Effector CD4-positive, alpha-beta T cell (primary cell): ENCODE measurements around the gene AKAP6.

Experiments used
- DNase-seq: peaks from one replicate; pipeline ENCODE4 v3.0.0-alpha.2; 2020

AKAP6 gene

DNA sequence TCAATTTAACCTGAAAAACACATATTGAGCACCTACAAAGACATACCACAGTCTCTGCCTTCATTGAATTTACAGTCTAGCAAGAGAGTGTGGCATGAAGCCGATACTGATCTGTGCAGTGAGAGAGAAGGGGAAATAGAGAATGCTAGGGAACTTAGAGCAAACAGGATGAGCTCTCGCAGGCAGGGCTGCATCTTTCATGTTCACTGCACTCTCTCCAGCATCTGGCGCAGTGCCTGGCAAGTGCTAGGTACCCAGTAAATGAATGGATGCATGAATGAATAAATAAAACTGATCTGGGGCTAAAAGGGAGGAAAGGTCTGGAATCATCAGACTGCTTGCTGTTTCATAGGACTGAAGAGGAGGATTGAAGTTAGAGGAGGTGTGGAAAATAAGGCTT lies 353.1 kb downstream of the AKAP6 start:
- DNase-seq, result no peak

DNA sequence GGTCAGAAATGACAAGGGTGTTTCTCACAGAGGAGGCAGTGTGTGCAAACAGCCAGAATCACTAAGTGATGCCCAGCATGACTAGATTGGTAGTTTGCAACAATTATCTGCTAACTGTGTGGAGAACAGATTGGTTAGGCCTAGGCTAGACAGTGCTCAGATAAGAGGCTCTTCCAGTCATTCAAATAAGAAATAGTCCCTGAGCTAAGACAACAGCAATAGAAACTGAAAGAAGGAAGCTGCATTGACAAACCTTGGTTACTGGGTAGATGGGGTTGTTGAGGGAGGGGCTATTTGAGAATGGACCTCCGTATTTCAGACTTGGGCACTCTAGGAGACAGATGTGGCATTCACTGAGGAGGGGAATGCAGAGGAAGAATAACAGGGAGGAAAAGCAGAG lies 354.6 kb downstream of the AKAP6 start:
- DNase-seq, result no peak

DNA sequence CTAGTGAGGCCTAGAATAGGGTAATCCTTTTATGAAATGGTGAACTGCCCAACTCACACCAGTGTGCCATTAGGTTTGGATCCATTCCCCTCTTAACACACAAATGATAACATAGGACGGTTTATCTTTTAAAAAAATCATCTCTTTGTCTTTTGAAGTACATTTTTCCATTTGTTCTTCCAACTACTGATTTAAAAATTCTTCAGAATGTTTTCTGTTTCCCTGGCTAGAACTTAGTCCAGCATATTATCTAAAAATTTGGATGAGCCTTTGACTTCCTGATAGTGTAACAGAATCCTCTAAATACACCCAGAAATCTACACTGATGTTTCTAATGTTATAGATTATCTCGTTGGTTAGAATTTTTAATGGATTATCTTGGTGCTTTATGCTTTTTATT lies 359.8 kb downstream of the AKAP6 start:
- no peak for DNase-seq

DNA sequence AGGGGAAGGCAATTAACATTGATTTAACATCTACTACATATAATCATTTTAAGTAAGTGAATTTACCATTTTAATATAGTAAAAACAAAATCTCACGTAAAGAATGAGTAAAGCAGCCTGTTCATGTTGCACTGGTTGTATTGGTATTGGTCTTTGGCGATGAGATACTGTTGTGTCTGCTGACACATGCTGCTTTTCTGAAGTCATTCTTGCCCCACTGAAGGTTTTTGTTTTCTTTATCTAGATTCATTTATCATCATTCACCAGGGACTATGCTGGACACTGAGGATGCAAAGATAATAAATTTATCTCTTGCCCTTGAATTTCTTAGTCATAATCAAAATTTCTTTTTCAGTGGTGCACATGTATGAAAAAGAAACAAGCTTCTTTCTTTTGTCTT lies 363.3 kb downstream of the AKAP6 start:
- DNase-seq, result no peak

DNA sequence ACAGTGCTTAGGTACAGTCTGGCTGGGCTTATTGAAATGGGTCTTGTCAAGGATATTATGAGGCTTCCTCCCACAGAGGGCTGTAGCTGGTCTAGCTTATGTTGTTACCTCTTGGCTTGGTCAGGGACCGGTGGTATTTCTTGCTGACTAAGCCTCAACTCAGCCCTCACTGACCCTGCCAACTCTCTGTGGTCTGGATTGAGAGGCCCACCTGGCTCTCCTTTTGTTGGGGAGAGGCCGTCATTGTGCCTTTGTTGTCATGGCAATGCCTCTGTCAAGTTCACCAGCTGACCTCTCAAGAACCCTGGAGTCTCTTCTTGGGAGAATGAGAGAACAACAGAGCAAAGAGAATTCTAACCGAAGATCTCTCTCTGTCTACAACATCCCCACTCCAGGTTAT lies 364.0 kb downstream of the AKAP6 start:
- no peak for DNase-seq

DNA sequence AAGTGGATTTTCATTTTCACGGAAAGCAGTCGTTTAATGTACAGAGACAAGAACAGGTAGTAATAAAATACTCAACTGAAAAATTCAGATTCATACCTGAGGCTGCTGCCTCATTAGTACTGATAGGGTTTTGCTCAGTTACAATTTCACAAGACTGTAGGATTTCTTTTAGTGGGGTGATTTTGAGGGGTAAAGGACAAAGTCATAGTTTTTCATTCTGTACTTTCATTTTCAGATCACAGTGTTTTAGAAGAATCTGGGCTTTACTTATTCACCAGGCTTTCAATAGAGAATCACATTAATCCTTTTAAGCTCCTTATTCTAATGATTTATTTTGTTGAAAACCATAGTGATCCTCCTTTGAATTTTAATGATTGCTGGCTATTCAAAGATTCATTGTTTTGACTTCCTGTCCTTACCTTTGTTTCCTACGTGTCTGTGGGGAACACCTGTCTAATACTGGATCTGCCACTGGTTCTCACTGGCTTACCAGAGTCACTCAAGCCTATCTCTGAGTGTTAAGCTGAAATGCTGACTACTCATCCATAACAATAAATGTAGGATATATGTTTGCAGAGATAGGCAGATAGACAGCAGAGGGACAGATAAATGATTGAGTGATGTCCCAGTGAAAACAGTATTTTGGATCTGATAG lies 365.8 kb downstream of the AKAP6 start:
- DNase-seq, result no peak

DNA sequence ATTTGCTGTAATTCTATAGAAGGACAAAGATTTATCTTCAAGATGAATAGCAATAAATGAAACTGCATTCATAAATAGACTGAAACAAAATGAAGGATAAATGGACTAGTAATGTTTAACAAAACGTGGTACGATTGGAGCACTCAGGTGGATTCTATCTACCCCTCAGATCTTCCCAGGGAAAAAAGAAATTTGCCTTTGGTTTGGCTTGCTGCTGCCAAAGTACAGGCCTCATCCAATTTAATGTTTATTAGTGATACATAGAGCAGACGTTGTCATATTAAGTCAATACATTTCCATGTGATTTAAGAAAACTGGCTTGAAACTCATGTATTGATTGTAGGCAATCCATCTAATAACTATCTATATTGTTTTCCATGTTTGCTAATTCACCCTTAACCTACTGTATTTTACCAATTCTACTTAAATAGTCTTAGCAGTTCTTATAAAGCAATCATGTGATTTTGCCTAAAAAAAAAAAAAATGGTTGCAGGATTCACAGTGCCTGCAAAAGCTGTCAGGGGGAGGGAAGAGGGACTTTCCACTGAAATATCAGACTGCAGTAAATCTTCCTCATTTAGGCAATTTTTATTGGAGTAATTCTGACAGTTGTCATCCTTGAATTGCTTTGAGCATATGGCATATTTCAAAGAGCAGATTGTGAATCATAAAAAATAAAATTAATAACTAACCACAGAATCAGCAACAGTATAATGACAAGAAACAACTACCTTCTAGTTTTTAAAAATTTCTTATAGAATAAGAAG lies 367.4 kb downstream of the AKAP6 start:
- DNase-seq, result no peak

DNA sequence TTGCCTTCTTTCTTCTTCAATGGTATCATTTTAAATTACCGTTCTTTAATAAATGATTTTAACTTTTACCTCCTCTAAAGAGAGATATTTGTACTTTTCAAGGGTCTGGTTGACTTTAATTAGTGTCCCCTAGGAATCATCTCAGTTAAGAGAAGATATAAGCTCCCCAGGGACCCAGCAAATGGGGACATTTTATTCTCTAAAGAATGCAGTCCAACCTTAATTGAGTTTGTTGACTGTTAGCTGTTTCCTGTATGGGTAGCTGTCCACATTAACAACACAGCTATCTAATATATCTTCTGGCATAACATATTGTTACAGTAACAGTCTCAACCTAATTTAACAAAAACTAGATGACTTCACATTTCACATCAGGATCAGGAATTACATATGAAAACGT lies 368.0 kb downstream of the AKAP6 start:
- DNase-seq, result no peak

DNA sequence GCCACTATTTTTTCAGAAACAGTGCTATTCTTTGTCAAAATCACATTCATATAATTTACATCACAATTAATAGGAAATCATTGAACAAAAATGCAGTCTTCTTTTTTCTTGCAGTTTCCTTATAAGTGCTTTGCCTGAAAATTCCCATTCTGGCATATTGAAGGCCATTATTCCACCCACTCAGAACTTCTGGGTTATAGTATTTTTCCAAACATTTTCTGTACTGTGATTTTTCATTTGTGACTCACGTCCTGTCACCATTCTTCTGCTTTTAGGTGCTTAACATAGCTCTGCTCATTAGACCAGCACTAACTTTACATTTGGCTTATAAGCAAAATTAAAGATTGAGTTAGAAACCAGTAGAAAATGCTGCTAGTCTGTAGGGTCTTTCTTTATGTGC lies 368.6 kb downstream of the AKAP6 start:
- no peak for DNase-seq

DNA sequence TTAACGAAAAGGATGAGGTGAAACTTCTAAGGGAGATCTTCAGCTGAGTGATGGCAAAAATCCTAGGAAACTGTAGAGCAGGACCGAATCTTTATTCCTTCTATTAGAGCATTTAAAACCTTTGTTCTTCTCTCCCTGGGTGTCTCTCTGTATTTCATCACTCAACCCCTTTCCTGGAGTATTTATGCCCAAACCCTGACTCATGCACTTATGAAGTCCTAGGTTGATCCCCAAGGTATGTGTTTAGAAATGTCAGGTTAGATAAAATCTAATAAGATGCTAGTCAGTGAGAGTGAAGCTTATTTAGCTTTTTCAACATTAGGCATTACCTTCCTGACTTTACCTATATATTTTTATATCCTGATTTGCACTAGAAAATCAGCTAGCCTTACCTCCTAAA lies 369.7 kb downstream of the AKAP6 start:
- no peak for DNase-seq

DNA sequence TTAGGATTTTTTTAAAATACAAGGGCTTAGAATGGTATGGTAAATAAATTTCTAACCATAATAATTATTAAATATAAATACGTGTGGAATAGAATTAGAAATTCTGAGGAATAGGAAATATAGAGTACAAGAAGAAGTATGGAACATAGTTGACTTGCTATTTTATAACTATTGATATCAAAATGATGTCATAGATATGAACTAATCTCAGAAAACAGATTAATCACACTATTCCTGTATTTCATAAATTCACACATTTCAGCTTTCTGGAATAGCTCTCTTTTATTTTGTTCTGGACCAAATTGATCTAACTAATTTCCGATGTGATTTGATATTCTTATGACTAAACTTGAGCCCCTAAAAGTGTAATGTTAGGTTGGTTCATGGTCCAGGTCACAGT lies 372.4 kb downstream of the AKAP6 start:
- DNase-seq, result no peak

DNA sequence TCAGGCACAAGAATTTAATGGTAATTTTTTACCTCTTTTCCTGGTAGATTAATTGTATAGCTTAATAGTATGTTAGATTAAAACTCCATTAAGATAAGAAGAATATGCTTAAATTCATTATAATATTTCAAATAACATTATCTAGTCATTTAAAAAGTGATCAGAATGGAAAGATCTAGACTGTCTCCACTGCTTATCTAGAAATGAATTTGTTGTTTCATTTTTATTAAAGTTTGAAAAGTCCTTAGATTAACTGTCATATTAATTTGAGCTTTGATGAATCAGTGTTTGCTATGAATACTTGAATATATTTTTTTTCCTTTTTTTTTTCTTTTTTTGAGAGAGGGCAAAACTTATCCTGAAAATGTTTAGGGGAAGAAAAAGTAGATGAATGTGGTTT lies 373.0 kb downstream of the AKAP6 start:
- no peak for DNase-seq

DNA sequence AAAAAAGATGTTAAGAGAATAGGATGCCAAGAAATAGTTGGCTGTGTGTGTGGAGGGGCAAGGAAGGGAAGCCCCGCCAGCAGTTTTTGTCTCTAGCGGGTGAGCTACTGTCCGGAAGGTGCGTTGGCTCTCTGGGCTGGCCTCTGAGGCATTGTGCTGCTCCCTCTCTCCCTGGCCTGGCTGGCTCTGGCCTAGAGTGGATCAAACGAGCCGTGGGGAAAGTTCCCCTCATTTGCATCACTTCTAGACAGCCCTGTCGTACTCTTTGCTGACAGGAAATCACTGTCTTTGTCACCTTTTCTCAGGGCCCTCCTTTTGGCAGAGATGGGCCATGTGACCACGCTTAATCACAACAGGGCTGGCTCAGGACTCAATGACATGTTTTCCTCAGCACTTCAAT lies 373.5 kb downstream of the AKAP6 start:
- no peak for DNase-seq

DNA sequence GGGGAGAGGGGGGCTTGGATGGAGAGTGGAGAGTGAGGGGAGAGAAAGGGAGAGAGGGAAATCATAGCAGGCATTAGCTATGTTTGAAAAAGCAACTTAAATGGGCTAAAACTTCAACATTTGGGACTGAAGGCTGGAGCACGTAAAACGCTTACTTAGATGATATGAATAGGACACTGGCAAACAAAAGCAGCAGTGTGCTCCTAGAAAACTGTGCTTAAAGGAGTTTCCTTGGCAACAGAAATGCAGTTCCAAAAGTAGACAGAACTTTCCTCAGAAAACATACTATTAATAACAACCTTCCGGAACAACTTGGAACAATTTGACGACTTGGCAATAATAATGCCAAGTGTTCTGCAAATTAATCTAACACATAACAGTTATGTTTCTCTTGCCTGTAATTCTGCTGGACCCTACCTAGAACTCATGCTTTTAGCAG lies 374.1 kb downstream of the AKAP6 start:
- no peak for DNase-seq

DNA sequence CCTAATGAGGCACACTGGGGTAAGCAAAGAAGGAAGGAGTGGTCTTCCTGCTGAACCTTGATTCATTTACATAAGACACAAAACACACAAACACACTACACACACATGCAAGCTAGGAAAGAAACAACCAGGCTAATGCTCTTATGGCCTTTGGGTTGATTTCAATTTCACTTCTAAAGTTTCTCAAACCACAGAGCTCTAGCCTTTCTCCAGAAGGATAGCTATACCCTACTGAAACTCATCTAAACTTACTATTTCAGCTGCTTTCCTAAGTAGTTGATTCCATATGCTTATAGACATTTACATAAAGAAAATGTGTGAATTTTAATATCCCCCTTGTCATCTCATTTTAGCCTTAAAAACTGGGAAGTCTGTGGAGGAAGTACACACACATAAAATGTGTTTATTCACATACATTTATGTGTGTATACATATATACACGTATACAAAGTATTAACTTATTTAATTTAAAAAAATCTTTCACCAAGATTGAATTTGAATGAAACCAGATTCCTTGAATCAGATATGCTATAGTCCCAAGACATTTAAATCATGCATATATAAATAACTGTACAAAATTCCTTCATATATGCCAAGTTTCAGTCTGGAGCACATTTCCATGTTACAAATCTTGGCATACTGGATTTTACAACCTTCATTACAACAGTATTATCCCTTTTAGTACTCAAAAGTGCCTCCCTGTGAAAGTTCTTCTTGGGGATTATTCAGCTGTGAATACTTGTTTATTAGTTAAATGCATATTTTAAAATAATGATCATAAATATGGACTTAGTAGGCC lies 377.8 kb downstream of the AKAP6 start:
- no peak for DNase-seq

DNA sequence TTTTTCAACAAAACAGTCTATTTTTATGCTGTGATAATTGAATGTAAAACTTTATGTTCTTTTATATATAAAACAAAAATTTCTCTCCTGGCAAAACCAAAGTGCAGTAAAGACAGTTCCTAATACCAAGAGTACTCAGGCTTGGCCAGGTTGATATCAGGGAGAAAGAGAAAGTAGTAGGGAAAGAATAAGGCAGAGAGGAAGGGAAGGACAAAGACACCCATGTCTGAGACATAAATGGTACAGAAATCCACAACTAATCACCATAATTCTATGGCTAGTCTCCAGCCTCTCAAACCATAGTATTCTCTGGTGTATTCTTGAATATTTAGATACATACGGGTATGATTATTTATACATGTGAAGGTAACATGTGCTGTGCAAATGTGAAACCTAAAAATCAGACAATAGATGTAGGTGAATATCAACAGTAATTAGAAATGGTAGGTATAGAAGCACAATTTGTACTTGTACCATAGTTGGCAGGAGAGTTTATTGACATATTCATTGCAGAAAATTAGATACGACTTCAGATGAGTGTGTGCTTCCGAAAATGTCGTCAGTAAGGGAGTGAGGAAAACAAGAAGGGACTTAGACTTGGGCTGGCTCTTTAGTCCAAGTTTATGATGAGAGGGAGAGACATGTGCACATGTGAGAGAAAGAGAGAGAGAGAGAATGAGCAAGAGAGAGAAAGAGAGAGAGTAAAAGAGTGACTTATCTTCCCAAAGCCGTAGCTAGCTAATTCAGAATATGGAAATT lies 378.8 kb downstream of the AKAP6 start:
- DNase-seq, result no peak

DNA sequence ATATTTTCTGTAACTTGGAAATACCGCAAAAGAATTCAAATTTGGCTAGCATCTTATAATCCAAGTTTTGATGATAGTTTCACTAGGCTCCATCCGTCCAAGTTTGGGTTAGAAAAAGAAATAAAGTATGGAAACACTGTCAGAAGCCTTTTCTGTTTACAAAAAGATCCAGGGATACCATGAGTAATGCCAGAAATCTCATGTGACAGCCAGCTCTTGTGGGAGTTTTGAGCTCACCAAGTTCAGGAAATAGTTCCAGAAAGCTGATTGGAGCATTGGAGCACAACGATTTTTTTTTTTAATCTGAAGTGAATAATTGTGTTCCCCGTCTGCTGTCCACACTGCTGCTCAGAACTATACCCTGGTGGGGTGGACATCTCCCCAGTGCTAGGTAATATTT lies 379.9 kb downstream of the AKAP6 start:
- DNase-seq, result no peak

DNA sequence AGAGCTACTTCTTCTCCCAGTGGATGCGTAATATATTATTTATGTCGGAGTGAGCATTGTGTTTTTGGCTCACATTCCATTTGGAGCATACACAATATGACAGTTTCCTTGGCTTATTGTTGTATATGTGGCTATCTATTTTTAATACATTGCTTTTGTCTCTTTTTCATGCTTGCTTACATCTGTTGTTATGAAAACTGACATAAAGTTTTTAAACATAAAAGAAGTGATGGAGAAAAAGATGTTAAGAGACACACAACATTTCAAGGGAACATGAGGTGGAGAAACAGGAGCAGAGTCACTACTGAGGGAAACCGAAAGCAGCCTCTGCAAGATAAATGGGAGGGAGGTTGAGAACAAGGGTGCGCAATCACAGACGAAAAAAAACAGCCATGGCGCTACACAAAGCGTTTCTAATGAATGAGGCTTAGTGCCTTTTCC lies 381.2 kb downstream of the AKAP6 start:
- DNase-seq, result no peak

DNA sequence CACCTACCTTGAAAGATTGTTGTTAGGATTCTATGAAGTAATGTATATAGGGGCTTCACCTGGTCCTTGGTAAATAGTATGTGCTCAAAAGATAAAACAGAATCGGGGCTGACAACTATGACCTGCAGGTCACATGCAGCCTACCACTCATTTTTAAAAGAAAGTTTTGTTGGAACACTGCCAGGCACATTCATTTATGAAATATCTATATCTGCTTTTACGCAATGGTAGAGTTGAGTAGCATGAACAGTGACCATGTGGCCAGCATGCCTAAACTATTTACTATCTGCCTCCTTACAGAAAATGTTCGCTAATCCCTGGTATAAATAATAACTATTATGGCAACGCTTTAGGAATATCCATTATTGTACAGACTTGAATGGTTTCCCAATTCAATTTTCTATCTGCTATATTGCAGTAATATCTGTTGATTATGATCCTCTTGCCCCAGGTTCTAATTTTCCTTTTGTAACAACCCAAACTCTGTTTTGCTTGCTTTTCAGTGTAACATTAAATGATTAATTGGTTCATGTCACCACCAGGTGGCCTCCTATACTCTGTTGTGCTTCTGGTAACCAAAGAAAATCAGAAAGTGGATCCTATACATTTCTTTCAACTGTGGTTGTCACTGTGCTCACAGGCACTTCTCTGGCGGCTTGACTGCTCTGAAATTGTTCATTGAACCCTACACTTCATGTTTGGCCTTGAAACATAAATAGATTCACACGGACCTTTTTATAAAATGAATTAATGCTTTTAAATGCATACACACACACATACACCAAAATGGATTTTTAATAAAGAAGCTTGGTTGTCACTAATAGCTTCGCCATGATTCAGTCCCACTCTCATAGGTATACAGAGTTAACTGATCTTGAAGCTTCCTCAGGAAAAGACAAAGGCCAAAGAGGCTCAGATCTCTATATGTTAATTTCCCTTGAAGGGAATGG lies 381.9 kb downstream of the AKAP6 start:
- no peak for DNase-seq

DNA sequence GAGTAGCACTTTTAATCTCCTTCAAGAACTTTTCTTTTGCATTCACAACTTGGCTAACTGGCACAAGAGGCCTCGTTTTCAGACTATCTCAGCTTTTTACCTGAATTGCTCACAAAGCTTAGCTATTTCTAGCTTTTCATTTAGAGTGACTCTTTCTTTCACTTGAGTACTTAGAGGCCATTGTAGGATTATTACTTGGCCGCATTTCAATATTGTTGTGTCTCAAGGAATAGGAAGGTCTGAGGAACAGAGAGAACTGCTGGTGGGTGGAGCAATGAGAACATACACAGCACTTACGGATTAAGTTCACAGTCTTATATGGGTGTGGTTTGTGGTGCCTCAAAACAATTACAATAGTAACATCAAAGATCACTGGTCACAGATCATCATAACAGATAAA lies 384.8 kb downstream of the AKAP6 start:
- DNase-seq, result no peak

DNA sequence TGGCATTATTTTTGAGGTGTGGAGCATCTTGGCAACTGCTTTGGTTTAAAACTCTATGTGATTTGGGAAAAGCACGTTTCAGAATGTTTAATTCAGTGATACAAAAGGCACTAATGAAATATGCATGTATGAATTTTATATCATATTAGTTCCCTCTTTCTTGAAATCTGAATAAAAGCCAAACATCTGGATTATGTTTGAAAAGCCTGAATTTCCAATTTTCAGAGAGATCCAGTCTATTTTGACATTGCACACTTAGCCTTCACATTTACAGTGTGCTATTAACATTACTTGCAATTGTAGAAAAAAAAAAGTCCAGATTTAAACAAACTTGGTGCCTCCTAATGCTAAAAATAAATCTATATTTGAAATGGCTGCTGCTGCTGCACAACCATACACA lies 390.5 kb downstream of the AKAP6 start:
- no peak for DNase-seq

DNA sequence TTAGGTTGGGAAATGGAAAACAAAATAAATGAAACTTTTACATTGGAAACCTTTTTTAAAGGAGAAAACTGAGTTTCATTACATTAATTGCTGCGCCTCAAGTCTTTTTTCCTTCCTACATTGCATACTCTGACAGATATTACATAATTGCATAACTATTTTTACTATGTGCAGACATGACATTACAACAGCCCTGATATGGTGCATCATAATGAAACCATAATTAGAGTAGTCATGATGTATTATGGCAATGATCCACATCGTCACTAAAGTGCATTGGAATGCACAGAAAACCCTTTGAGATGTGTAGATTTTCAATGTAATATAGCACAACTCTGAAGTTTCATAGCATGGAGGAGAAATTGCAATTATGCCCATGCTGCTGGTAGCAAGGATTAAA lies 391.8 kb downstream of the AKAP6 start:
- no peak for DNase-seq
